Skin of body (tissue), 2 donors: ENCODE results near the gene SLC16A8. TPM values are rescaled to one million over a fixed set of nuclear protein-coding genes. Genes with fewer than 3 reads are reported as not detected.
A peak's percentile ranks its signal among the peaks of the same experiment; 100 is the strongest.

Source experiments
- DNase-seq: peaks from one replicate; lab custom pipeline; 2025; lab: John Stamatoyannopoulos, UW
- total RNA-seq: library from RNA; depleted of rRNA; stranded (reverse); fragments of >200 nt; gene quantifications from one replicate; pipeline ENCODE4 v1.2.3, GENCODE V29; 2014

SLC16A8 gene
- total RNA-seq, 1 donor from 2014 or later = 0.69 TPM

GRCh38 chr22:38074181-38075104 is 9.5 kb downstream of the SLC16A8 start:
- no peak for DNase-seq

GRCh38 chr22:38073150-38074130 is 10.5 kb downstream of the SLC16A8 start:
- DNase-seq = no peak

- DNase-seq = no peak
Observed at GRCh38 chr22:38072322-38073149, 11.4 kb downstream of the SLC16A8 start.

- DNase-seq = no peak
Observed at GRCh38 chr22:38071421-38072321, 12.3 kb downstream of the SLC16A8 start.

- DNase-seq = no peak
Observed at GRCh38 chr22:38070250-38070921, 13.6 kb downstream of the SLC16A8 start.

GRCh38 chr22:38069372-38070249 is 14.4 kb downstream of the SLC16A8 start:
- no peak for DNase-seq

- DNase-seq = no peak
Observed at GRCh38 chr22:38068641-38069371, 15.2 kb downstream of the SLC16A8 start.

- DNase-seq = no peak
Observed at GRCh38 chr22:38067761-38068360, 16.1 kb downstream of the SLC16A8 start.

- DNase-seq = no peak
Observed at GRCh38 chr22:38067028-38067415, 17.0 kb downstream of the SLC16A8 start.

GRCh38 chr22:38066381-38067027 is 17.5 kb downstream of the SLC16A8 start:
- DNase-seq = no peak

- DNase-seq = no peak
Observed at GRCh38 chr22:38065539-38065938, 18.4 kb downstream of the SLC16A8 start.

- DNase-seq = no peak
Observed at GRCh38 chr22:38062791-38063190, 21.2 kb downstream of the SLC16A8 start.

- DNase-seq = peak; percentile 82
Observed at GRCh38 chr22:38056969-38057891, 26.8 kb downstream of the SLC16A8 start, which contains the start of gene PICK1. PICK1 (plus strand) TSS chr22:38057404; CDS start chr22:38057810, 406 bp downstream.

GRCh38 chr22:38051900-38052862 is 31.8 kb downstream of the SLC16A8 start:
- DNase-seq = peak; percentile 51
